ENCODE measurements around the gene UBL3. TPM values are rescaled to one million over a fixed set of nuclear protein-coding genes. Genes with fewer than 3 reads are reported as not detected.

Gene UBL3
- total and polyA plus RNA-seq, 2 of the 8 experiments (the other 6 are each of a cell fraction or from before 2014, with no cell fraction given): 5.3 to 16.1 TPM

DNA sequence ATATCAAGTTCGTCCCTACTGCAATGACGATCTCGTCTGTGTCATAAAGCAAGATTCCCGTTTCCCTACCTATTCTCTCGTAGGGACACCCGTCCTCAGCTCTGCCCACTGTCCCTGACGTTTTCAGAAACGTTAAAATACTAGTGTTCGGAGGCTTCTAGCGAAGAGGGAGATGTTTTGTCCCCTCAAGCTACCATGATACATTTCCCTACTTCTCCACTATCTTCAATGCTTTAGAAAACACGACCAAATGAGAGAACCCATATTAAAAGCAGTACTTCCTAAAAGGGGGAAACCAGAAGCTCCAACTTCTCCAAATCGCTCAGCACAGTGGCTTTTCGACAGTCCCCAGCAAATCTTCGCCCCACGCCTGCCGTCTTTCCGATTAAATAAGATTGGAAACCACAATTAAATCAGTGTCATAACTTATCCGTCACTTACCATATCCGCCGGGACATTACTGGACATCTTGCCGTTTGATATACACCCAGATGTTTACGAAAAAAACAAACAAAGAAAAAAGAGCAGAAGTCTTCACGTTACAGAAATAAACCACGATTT lies 1.3 kb downstream of the UBL3 start:
- no peak for DNase-seq (ENCODE audit: low read depth in 1 of 2, low spot score in 2 of 2)
- peak overlapping the region in 3 of 4 experiments; percentile 5 to 65 (median 56); a peak in 5 of 7 replicates for H3K9ac ChIP-seq (replicated peaks in 1 of 4; ENCODE audit: extremely low read depth in 1 of 4, low read depth in 3 of 4, low read length in 3 of 4)

More for the DNA sequence above, 1.3 kb downstream of the UBL3 start:
- H3K27ac ChIP-seq (ENCODE audit: low read depth, low read length): no peak overlapping the region
- H3K36me3 ChIP-seq (ENCODE audit: control insufficient read depth in 2 of 4, insufficient read depth in 4 of 4, low read length in 3 of 4): no peaks in the 10 kb centered on the region
- peak overlapping the region; percentile 61 to 82 (median 80) for H3K4me3 ChIP-seq (ENCODE audit: extremely low read depth in 1 of 4, insufficient read depth in 2 of 4, low read depth in 3 of 4, low read length in 4 of 4)
- H3K4me1 ChIP-seq (replicated peaks in 1 of 4; ENCODE audit: control insufficient read depth in 3 of 4, insufficient read depth in 4 of 4, low read length in 3 of 4): peaks cover 0 to 7% (median 4%) of the 10 kb centered on the region in 4 experiments; a peak in 4 of 7 replicates
- WGBS, 2 experiments (ENCODE audit: extremely low coverage in 1 of 2, insufficient coverage in 1 of 2, insufficient read length in 1 of 2, insufficient replicate concordance in 2 of 2, low coverage in 1 of 2, low lambda C conversion rate in 2 of 2, missing lambda C conversion rate in 1 of 2): 2% methylated on average over 24 of the region's 24 CpGs; no CpG with 5 or more reads in 1 of the 2 experiments
- CTCF ChIA-PET (ENCODE audit: partially characterized antibody): interaction anchor here (0.8 to 1.0 kb wide), 2 partner anchors 9 to 16 kb away, joined by 3 to 4 read pairs; no protein-coding TSS in a partner anchor
- no peak overlapping the region for H3K14ac ChIP-seq (ENCODE audit: insufficient read length)
- no peaks in the 10 kb centered on the region for H3K79me1 ChIP-seq (ENCODE audit: low read depth, low read length)
- no peak overlapping the region for H2AFZ ChIP-seq (ENCODE audit: low read length)
- no peak overlapping the region for H2BK5ac ChIP-seq (ENCODE audit: low read depth, low read length)
- no peak overlapping the region for H3K23ac ChIP-seq (ENCODE audit: insufficient read length)
- no peak overlapping the region for H4K91ac ChIP-seq (replicated peaks; ENCODE audit: insufficient read length, low read length)
- H3K79me2 ChIP-seq (ENCODE audit: control insufficient read depth in 1 of 2, insufficient read depth in 2 of 2, low read length in 2 of 2): peaks cover 5 to 51% of the 10 kb centered on the region in 2 experiments; a peak in 3 of 4 replicates
- no peak overlapping the region for H2BK15ac ChIP-seq (ENCODE audit: low read length)
- no peak overlapping the region for H3K56ac ChIP-seq (replicated peaks; ENCODE audit: insufficient read length, low read depth, low read length)
- H3K23me2 ChIP-seq (ENCODE audit: low read depth, low read length): peaks cover 4% of the 10 kb centered on the region
- no peaks in the 10 kb centered on the region for H3K9me3 ChIP-seq (ENCODE audit: insufficient read depth in 2 of 2, low read depth in 1 of 2, low read length in 1 of 2)
- no peaks in the 10 kb centered on the region for H3K27me3 ChIP-seq (replicated peaks in 1 of 4; ENCODE audit: control insufficient read depth in 3 of 4, extremely low read depth in 1 of 4, insufficient read depth in 3 of 4, low read length in 3 of 4)
- H2BK20ac ChIP-seq (ENCODE audit: low read length): no peak overlapping the region
- H2BK120ac ChIP-seq (replicated peaks; ENCODE audit: low read depth, low read length): no peak overlapping the region
- H4K8ac ChIP-seq (ENCODE audit: extremely low read depth, insufficient read depth, low read length): no peak overlapping the region
- no peak for FAIRE-seq
- no peak overlapping the region for H3K4ac ChIP-seq (replicated peaks; ENCODE audit: insufficient read length, low read depth, low read length)
- no peak overlapping the region for H2AK5ac ChIP-seq (ENCODE audit: low read depth, low read length)
- POLR2A ChIA-PET (ENCODE audit: partially characterized antibody): interaction anchor here (0.6 to 1.5 kb wide), 6 partner anchors 8 to 341 kb away, joined by 3 to 6 read pairs (median 3); no protein-coding TSS in a partner anchor
- H4K20me1 ChIP-seq (replicated peaks in 1 of 2; ENCODE audit: control insufficient read depth in 1 of 2, insufficient read depth in 2 of 2, low read length in 2 of 2): peaks cover 0 to 5% of the 10 kb centered on the region in 2 experiments
- peak overlapping the region; percentile 88 to 90 for H3K4me2 ChIP-seq (ENCODE audit: insufficient read depth in 1 of 2, low read depth in 2 of 2, low read length in 2 of 2)
- TF ChIP-seq SIN3A (conservative IDR thresholded peaks at IDR 0.05 in 1 of 2, IDR thresholded peaks at IDR 0.05 in 1 of 2; ENCODE audit: low read depth in 1 of 2, low read length in 2 of 2): 0 out of 4 replicates have a peak, but pooled peaks of 1 of the 2 experiments have one; percentile 18
- TF ChIP-seq SP1 (IDR thresholded peaks at IDR 0.05; ENCODE audit: low read depth, low read length): no peak
- H4K5ac ChIP-seq (ENCODE audit: insufficient read length, low read depth, low read length): no peak overlapping the region
- H3K18ac ChIP-seq (ENCODE audit: extremely low read depth, low read length): no peak overlapping the region
- no peak overlapping the region for H2BK12ac ChIP-seq (ENCODE audit: low read depth, low read length)
